Measurements from ENCODE around the gene ZNF106. TPM values are rescaled to one million over a fixed set of nuclear protein-coding genes. Genes with fewer than 3 reads are reported as not detected.

ZNF106 gene
- total RNA-seq, 1 donor from 2014 or later = 61.3 TPM

DNA sequence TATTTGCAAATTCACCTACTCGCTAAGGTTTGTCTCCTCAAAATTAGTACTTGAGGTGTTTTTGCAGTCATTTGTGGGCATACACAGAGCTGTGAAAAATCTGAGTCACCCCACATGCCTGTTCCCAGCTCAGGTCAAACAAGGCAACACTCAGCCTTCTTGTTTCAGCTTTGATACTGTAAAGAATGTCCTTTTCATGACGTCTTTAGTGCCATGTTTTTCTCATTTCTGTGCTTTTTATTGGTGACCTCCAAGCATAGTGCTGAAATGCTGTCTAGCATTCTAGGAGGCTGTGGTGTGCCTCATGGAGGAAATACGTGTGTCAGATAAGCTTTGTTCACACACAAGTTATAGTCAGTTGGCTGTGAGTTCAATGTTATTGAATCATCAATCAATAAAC, 122.8 kb downstream of the ZNF106 start:
- Mint-ChIP-seq H3K4me3 (no peak overlapping the region), H3K27me3 (ENCODE audit: low read depth) (peaks cover 4% of the 10 kb centered on the region)

DNA sequence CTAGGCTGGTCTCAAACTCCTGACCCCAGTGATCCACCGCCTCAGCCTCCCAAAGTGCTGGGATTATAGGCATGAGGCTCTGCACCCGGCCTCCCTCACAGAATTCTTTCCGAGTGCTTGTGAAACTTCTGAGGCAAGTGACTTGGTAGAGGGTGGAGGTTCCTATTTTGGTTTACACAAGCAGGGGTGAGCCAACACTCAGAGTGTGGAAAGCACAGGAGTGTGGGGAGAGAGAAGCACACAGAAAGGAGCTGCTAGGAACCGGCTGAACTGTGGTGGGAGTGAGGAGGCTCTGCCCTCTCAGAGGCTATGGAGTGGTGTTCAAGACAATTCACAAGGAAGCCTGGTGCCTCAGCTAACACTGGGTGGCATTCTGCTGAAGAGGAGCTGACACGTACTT, 123.9 kb downstream of the ZNF106 start:
- TF ChIP-seq, protein P1, sequence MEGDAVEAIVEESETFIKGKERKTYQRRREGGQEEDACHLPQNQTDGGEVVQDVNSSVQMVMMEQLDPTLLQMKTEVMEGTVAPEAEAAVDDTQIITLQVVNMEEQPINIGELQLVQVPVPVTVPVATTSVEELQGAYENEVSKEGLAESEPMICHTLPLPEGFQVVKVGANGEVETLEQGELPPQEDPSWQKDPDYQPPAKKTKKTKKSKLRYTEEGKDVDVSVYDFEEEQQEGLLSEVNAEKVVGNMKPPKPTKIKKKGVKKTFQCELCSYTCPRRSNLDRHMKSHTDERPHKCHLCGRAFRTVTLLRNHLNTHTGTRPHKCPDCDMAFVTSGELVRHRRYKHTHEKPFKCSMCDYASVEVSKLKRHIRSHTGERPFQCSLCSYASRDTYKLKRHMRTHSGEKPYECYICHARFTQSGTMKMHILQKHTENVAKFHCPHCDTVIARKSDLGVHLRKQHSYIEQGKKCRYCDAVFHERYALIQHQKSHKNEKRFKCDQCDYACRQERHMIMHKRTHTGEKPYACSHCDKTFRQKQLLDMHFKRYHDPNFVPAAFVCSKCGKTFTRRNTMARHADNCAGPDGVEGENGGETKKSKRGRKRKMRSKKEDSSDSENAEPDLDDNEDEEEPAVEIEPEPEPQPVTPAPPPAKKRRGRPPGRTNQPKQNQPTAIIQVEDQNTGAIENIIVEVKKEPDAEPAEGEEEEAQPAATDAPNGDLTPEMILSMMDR (conservative IDR thresholded peaks at IDR 0.05) = no peak
- Mint-ChIP-seq H3K4me1 (no peaks in the 10 kb centered on the region), H3K27ac (ENCODE audit: unreplicated experiment) (no peak overlapping the region), H3K36me3 (ENCODE audit: low read depth) (no peaks in the 10 kb centered on the region), H3K27me3 (ENCODE audit: low read depth) (peaks cover 4% of the 10 kb centered on the region), H3K4me3 (no peak overlapping the region), H3K9me3 (peaks cover 9% of the 10 kb centered on the region)
- no peak for DNase-seq (ENCODE audit: low read depth, low spot score)

More for the DNA sequence above, 122.8 kb downstream of the ZNF106 start:
- Mint-ChIP-seq H3K36me3 (ENCODE audit: low read depth) (no peaks in the 10 kb centered on the region), H3K27ac (ENCODE audit: unreplicated experiment) (no peak overlapping the region), H3K4me1 (no peaks in the 10 kb centered on the region), H3K9me3 (peaks cover 9% of the 10 kb centered on the region)
- TF ChIP-seq, protein P1 (conservative IDR thresholded peaks at IDR 0.05) = no peak
- DNase-seq (ENCODE audit: low read depth, low spot score) = no peak

DNA sequence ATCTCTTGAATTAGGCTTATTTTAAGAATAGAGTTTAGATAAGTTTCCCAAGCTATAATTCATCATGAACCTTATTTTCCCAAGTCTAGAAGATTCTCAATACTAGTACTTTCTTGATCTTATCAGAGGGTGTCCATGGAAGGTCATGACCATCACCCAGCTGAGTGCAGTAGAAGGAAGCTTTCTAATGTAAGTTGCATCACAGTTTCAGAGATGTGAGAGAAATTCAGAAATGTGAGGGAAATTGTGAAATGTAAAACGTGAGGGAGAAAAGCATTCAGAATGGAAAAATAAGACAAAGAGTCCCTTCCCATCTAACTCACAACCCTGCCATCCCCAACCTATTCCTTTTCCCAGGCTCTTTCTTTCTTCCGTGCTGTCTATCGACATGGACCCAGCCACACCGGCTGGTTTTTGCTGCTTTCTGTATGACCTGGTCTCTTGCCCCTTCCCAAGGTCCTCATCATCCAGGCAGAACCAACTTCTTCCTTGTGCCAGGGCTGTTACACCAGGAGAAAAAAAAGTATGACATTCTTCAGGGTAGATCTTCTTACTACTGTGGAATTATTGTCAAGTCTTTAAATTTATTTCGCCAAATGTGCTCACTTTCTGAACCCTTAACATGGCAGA, 124.9 kb downstream of the ZNF106 start:
- TF ChIP-seq, protein P1 (conservative IDR thresholded peaks at IDR 0.05) = no peak
- Mint-ChIP-seq H3K27ac (ENCODE audit: unreplicated experiment) (no peak overlapping the region), H3K4me1 (no peaks in the 10 kb centered on the region), H3K4me3 (no peak overlapping the region), H3K9me3 (peaks cover 7% of the 10 kb centered on the region), H3K36me3 (ENCODE audit: low read depth) (no peaks in the 10 kb centered on the region), H3K27me3 (ENCODE audit: low read depth) (peaks cover 4% of the 10 kb centered on the region)
- DNase-seq (ENCODE audit: low read depth, low spot score) = no peak

DNA sequence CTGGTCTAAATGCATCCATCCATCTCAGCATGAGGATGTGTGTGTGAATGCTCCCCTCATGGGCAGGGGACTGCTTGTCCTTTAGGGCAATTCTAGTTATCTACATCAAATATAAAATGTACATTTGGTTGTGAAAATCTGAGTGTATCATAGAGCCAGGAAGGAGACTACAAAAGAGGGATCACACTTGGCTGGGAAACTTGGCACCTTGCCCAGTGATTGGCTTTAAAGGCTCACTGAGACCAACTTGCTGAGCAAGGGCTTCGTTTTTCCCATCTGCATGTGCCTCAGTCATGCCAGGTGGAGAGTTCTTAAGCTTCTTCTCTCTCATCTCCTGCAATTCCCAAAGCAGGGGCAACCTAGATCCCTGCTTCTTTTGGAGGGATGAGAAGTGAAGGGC, 126.4 kb downstream of the ZNF106 start:
- H3K27me3 Mint-ChIP-seq (ENCODE audit: low read depth) = peaks cover 4% of the 10 kb centered on the region

DNA sequence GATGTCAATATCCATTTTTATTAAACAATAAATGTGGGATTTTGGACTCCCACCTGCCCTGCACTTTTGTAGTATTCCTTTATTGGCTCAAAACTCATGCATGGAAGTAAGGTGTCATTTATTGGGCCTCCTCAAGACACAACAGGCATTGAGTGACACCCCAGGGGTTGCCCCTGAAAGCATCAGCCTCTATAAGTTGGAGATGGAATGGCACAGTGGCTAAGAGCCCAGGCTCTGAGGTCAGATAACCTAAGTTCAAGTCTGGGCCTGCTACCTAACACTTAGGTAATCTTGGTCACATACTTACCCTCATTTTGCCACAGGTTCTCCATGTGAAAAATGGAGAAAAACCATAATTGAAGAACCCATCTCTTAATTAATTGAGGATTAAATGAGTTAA, 127.0 kb downstream of the ZNF106 start:
- peaks cover 4% of the 10 kb centered on the region for H3K27me3 Mint-ChIP-seq (ENCODE audit: low read depth)
- DNase-seq (ENCODE audit: low read depth, low spot score) = no peak
- TF ChIP-seq, protein P1 (conservative IDR thresholded peaks at IDR 0.05) = no peak
- peaks cover 2% of the 10 kb centered on the region for H3K9me3 Mint-ChIP-seq
- no peak overlapping the region for H3K4me3 Mint-ChIP-seq
- H3K27ac Mint-ChIP-seq (ENCODE audit: unreplicated experiment) = no peak overlapping the region
- H3K36me3 Mint-ChIP-seq (ENCODE audit: low read depth) = no peaks in the 10 kb centered on the region
- H3K4me1 Mint-ChIP-seq = no peaks in the 10 kb centered on the region

More for the DNA sequence above, 126.4 kb downstream of the ZNF106 start:
- H3K36me3 Mint-ChIP-seq (ENCODE audit: low read depth) = no peaks in the 10 kb centered on the region
- no peak overlapping the region for H3K27ac Mint-ChIP-seq (ENCODE audit: unreplicated experiment)
- TF ChIP-seq, protein P1 (conservative IDR thresholded peaks at IDR 0.05) = no peak
- no peak overlapping the region for H3K4me3 Mint-ChIP-seq
- DNase-seq (ENCODE audit: low read depth, low spot score) = no peak
- no peaks in the 10 kb centered on the region for H3K4me1 Mint-ChIP-seq
- H3K9me3 Mint-ChIP-seq = peaks cover 5% of the 10 kb centered on the region
